ENCODE measurements around the gene CDH23. TPM values are rescaled to one million over a fixed set of nuclear protein-coding genes. Genes with fewer than 3 reads are reported as not detected.

CDH23 gene
- total RNA-seq, 1 donor from 2014 or later = under 0.01 TPM

DNA sequence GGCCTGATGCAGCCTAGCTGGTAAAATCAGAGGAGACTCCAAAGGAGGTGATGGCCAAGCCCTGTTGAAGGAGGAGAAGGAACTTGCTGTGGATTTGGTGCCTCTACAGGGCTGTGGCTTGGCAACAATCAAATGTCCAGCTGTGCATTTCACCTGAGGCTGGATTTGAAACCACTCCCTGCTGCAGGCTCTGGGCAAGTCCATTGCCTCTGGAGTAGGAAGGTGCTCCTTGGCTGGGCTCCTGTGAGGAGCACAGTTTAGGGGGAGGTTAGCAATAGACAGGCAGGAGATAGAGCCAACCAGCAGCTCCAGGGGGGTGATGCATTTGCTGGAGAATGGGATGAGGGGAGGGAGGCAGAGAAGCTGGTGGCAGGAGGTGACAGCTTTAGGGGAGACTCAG, 26.5 kb downstream of the CDH23 start:
- no peak for DNase-seq

DNA sequence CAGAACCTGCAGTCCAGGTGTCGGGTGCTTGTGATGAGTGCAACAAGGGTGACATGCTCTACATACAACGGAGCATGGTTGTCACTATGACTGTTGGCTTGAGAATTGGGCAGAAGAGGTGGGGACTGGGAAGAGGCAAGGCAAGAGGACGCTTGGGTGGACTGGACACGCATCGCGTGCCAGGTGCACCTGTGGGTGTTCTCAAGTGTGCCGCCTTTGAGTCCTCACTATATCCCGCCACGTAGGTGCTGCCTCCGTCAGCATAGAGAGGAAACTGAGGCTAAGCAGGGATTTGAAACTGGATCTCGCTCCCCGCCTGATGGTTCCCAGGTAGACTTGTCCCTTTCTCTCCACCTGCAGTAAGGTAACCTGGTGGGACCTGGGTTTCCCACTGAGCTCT, 27.2 kb downstream of the CDH23 start:
- DNase-seq = no peak

DNA sequence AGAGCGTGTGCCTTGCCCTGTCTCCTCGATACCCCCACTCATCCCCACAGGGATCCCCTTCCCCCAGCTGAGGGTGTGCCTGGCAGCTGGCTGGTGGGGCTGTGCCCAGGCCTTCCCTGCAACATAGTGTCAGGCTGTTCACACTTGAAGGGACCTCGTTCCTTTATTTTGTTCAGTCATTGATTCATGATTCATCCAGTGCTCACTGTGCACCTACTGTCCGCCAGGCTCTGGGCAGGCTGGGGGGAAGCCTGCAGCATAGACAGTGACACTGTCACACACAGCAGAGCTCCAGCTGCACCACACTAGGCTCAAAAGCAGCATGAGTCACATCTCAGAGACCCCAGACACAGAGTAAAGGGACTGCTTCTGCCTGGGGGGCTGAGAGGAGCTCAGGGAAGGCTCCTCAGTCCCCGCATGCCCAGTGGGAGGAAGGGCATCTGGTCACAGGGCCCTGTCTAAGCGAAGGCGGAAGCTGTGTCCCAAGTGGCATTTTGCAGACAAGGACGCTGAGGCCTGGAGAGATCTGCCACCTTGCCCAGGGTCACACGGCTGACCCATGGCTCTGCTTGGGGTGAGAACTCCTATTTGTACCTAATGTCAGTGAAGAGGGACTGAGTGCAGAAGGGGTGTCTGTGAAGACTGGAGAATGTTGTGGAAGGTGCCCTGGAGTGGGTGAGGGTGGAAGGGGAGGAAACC, 27.9 kb downstream of the CDH23 start:
- no peak for DNase-seq

DNA sequence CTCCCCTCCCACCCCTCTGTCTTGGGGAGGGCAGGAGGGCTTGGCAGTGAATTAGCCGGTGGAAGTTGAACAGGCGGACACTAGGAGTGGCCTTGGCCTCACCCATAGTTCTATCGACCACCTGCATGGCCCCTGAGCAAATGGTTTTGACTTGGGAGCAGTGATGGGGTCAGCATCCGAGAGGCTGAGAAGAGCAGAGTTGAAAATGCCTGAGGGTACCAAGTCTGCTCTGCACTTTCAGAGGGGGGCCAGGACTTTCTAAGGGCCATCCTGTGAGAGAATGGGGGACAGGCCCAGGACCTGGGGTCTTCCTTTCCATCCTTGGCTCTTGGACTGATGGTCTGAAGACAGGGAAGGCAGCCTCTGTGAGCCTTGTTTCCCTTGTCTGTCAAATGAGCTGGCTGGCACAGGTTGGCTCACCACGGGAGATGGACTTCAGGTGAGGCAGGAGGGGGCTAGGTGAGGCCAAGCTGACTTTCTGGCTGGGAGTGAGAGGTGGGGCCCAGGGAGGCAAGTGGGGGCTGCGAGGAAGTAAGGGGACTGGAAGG, 29.4 kb downstream of the CDH23 start:
- no peak for DNase-seq

DNA sequence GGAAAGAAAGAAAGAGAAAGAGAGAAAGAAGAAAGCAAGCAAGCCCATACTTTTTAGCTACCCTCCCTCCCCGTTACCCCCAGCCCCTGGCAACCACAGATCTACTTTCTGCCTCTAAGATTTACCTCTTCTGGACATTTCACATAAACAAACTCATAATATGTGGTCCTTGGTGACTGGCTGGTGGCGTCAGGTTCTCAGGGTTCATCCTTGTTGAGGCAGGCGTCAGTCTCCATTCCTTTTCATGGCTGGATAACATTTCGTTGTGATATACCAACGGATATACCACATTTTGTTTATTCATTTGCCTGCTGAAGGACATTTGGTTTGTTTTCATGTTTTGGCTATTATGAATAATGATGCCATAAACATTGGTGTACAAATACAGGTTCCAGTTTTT, 30.5 kb downstream of the CDH23 start:
- no peak for DNase-seq

DNA sequence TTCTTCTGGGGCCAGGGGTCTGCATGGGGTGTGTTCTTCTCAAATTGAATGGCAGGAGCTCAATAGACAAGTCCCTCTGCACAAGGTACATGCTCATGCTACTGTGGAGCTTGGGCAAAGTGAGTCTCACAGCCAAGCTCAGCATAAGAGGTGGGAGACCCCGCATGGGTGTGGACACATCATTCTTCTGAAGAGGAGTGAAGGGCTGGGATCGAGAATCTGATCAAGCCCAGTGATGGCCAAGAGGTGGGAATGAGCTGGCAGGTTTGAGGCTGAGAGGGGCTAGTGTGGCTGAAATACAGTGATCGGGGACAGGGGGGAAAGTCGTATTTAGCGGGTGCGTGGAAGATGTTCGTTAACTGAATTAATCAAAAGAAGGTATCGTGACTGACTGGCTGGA, 32.6 kb downstream of the CDH23 start:
- DNase-seq = no peak

DNA sequence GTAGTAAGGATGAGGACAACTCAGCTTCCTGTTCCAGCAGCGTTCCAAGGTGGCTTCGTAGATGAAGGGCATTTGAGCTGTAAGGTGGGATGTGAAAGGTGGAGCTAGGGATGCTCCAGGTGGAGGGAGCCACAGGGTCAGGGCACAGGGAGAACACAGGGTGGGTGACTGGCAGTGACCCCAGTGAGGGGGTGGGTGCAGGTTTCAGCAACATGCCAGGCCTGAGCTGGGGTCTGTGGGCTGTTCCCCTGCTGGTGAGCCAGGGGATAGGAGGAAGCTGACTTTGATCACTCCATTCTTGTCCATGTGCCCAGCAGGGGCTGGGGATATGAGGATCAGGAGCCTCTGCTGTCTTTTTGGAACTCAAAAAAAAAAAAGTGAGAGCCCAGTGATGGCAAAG, 33.2 kb downstream of the CDH23 start:
- no peak for DNase-seq

DNA sequence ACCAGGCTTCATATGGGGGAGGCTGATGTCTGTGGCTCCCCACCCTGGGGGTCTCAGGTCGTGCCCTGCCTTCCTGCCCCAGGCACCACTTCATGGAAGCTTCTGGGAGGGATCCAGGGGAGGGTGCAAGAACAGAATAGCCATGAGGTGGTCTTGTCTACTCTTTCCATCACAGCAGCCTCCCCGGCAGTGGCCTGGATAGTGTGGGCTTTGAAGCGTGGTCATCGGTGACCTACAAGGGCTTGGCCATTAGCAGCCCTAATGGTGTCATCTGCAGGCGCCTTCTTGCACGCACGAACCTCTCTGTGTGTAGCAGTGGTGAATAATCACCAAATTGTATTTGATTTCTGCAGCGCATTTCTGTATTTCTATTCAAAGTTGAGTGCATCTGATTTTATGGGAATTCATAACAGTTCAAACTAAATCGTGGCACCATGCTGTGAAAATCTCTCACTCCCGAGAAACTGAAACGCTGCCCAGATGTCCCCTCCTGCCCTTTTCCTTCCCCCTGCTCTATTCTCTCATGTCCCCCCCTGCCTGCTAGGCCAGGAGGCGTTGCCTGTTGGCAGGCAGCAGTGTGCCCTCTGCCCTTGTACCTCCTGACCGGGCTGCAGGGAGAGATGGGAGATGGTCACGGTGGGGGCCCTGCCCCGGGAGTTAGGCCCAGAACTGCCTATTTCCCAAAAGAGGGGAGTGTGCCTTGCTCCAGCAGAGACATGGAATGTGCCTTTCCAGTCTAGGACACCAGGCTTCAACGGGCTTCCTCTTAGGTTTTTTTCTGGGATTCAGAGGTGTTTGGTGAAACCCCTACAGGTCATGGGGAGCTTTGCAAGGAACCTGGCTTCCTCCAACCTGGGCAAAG, 34.8 kb downstream of the CDH23 start:
- no peak for DNase-seq

DNA sequence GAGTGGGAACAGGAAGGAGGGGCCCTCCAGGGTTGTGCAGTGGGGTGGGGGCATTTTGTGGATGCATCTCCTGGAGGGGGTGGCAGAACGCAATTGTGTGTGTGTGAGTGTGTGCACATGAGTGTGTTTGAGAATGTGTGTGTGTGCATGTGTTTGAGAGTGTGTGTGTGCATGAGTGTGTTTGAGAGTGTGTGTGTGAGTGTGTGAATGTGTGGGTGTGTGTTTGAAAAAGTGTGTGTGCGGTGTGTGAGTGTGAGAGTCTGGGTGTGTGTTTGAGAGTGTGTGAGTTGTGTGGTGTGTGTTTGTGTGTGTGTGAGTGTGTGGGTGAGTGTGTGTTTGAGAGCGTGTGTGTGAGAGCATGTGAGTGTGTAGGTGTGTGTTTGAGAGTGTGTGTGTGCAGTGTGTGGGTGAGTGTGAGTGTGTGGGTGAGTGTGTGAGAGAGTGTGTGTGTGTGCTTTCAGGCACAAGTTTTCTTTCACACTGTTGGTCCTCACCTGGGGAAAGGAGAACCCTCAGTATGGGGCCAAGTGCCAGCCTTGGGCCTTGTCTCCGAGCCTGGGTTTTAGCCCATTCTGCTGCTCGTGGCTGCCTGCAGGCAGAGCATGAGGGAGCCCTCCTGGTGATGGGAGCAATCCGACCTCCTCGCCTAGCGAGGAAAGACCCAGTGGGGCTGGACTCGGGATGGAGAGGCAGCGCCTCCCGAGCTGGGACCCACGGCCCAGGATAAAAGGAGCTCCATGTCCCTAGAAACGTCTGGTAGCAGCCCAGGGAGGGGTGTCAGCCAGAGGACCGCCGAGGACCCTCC, 35.6 kb downstream of the CDH23 start:
- DNase-seq = no peak

DNA sequence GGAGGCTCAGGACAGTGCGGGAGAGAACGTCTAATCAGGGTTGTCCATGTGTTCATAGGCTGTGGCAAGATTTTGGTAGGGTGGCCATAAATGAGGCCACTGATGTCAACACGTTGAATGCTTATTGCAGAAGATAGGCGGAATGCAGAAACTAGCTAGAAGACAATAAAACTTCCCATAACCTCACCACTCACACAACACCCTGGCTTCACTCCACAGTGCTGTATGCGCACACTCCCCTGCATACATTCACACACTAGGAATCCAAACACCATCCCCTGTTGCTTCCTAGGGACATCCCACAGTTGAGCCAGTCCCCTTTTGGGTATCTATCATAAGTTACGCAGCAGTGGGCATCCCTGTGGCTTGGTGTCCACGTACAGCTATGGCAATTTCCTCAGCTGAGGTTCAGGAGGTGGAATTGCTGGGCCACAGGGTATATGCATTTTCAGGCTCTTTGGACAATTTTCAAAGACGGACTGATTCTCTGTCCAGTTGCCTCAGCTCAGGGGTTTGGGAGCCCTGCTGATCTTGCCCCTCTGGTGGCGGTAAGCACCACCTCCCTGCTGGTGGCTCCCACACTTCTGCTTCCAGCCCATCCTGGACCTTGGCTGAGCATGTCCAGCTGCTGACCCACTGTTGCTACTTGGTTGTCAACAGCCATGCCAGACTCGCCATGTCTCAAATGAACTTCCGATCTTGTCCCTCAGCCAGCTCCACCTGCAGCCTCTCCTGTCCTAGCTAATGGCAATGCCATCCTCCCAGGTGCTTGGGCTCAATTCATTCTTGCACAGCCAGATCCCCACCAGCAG, 36.4 kb downstream of the CDH23 start:
- no peak for DNase-seq

DNA sequence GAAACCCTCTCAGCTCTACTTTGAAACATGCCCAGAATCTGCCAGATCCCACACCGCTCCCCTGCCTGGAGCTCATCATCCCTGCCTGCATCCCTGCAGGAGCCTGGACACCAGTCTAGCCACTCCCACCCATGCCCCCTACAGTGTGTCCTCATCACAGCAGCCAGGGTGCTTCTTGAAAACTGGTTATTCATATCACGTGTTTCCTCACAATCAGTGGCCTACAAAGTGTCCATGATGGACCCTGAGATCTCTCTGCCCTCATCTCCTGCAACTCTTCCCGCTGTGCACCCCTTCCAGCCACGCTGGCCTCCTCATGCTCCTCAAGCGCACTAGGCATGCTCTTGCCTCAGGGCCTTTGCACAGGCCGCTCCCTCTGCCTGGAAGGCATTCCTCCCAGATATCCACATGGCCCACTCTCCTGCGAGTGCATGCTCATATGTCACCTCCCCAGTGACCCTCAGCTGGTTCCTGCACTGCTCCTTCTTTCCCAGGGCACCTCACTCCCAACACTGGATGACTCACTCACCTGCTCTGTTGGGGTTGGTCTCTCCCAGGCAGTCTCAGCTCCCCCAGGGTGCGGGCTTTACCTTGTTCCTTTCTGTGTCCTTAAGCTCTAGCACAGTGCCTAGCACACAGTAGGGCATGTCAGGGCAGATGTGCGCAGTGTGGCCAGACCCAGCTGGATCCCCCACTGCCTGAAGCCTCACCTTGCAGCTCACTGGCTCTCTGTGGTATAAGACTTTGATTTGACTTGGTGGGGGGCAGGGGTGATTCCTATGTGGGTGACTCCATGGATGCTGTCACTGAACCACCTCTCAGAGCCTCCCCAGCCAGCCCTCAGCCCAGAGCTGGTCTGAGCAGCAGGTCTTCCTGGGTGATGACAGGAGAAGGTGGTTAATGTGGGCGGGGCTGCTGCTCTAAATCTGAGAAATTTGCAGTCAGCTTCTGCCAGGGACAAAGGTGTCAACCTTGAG, 37.3 kb downstream of the CDH23 start:
- no peak for DNase-seq

DNA sequence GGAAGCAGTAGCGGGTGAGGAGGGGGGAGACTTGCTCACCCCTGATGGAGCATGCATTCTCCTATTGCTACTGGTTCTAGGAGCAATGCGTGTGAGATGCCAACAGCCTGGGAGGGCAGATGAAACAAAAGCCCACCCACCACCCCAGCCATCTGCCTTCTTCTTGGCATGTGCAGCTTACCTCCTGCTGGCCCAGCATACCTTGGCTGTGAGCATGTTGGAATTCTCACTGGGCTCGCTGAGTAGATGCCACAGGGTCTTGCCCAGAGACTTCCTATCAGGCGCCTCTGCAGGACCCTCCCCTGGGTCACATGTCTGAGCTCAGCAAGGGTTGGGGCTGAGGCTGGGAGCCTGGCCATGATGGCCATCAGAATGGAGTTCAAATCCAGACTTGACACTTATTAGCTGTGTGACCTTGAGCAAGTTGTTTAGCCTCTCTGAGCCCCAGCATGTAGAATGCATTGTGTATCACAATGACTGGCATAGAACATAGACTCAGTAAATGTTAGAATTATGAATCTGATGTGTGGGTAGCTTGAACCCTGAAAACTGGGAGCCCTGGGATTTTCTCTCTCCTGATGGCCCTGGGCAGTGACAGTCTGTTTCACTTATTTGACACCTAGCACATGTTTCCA, 38.2 kb downstream of the CDH23 start:
- DNase-seq = no peak

DNA sequence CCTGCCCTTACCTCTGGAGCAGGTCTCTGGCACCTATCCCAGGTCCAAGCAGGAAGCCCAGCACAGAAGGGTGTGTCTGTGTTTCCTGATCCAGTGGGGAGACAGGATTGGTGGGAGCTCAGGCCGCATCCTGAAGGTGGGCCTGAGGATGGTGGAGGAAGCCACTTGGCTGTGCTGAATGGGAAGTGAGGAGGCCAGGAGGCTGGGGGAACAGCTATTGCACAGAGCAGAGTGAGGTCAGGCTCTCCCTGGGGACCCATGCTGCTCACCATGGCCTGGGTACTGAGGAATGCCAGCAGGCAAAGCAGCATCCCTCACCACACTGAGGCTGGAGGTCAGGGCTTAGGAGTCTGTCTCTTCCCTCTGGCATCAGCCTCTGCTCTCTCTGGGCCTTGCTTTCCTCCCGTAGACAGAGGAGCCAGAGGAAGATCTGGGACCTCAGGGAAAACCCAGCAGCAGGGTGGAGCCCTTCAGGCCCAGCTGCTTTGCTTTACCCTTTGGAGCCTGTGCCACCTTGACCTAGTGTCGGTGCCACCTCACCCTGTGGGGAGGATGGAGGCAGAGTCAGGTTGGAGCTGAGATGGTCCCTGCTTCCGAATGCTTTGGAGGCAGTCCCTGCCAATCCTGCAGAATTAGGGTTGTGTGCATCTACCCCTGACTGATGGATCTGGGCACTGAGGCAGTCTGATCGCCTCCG, 39.0 kb downstream of the CDH23 start:
- DNase-seq = no peak

DNA sequence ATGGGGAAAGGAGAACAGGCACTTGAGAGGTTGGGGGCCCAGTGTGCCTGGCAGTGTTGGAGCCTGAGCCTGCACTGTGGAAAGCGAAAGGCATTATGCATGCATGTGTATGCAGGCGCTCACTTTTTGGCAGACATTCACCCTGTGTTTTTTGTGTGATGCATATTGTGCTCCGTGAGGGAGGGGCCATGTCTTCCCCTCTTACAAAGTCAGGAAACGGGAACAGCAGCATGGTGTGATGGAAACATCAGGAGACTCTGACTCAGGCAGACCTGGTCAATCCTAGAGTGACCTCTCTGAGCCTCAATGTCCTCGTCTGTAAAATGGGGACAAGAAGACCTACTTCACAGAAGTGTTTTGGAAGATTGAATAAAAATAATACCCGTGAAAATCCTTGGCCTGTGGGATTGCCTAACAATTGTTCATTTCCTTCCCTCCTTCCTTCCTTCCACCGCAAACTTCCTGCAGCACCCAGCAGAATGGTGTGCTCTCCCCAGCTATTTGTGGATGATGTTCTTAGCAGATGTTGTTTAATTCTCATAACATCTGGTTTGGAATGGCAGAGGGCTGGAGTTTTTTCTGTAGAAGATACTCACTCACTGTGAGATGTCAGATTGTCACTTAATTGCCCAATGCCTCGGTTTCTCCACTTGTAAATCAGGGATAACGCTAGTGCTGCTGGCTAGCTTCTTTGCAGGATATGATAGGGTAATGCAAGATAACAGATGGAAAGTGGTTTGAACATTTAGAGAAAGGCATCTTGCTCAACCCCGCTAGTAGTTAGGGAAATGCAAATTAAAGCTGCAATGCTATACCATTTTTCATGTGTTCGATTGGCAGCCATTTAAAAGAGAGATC, 39.8 kb downstream of the CDH23 start:
- peak; percentile 29 for DNase-seq

DNA sequence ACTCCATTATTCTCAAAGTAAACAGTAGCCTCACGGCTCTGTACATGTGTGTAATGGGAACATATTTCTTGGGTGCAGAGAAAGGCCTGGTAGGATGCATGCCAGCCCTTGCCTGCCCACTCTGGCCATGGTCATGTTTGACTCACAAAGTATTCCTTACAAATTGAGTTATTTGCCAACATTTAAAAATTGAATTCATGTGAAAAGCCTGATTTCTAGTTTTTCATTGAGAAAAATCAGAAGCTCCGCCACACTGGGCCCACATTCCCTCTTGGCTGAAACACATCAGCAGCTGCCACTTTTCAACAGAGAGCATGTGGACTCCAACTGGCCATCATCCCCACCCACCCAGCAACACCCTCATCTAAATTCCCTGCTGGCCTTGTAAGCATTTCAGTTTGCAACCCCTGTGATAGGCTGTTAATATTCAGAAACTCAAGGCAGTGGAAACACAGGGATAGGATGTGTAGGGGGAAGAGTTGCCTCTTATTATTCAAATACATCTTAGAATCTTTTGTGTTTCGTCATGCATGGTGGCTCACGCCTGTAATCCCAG, 40.9 kb downstream of the CDH23 start:
- DNase-seq = no peak

DNA sequence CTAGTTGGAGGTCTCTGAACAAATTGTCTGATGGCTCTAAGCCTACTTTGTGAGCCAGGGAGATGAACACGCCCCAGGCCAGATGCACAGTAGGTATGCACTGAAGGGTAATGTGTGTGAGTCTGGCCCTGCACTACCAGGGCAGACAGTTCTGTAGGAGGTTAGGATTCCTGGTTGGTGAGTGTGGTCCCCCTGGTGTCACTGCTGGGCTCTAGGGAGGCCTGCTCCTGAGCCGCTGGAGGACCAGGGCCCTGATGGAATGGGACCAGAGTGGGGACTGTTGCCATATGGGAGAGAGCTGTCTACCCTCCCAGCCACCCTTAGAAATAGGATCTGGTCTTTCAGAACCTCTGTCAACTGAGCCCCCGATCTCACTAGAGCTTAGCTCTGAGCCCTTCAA, 42.0 kb downstream of the CDH23 start:
- no peak for DNase-seq

DNA sequence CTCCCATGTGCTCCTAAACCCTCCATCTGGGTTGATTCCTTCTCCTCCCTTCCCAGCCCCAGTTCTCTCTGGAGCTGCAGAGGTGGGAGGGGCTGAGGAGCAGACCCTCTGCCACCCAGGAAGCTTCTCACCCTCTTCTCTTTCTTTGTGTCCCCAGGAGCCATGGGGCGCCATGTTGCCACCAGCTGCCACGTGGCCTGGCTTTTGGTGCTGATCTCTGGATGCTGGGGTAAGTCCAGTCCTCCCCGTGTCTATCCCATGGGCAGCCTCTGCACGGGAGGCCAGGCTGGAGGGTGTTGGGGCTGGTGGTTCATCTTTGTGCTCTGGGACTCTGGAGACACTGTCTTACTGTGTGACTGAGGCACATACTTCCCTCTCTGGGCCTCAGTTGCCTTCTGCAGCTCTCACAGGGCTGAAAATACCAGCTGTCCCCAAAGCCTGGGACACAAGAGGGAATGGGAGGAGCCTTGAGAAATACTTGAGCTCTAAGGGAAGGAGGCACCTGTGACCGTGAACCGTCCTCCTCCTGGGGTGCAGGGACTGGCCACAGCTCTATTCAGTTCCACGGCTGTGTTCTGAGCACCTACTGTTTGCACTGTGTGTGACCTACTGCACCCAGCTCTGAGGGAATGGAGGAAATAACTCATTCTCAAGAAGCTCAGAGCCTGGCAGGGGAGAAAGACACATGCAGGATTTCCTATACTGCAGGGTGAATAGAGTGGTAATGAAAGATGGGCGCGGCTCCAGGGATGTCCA, 43.1 kb downstream of the CDH23 start:
- no peak for DNase-seq
